ENCODE measurements around the gene APOC3.

APOC3 gene

DNA sequence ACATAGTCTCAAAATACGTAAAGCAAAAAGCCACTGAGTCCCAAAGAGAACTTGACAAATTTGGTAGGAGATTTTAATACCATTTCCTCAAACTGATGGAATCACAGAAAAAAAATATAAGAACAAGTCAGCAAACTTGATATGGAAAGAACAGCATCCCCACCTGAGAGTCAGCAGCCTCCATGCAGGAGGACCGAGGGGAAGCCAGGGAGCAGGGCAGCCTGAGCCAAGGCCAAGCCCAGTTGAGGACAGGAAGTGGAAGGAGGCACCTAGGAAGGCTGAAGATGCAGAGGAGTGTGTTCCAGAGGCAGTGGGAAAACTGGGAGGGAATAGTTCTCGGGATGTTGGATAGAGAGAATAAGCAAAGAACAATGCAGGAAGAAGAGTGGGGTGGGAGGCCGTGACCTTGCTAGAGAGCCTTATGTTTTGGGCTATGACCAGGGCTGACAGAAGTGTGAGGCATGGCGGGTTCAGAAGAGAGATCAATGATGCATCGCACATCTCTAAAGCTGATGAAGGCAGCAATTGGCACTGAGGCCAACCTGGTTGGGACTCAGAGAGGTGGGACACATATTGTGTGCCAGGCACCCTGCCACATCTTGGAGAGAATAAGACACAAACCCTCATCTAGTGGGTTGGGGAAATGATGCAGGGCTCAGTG, 22.0 kb upstream of the APOC3 start:
- no peak for DNase-seq

DNA sequence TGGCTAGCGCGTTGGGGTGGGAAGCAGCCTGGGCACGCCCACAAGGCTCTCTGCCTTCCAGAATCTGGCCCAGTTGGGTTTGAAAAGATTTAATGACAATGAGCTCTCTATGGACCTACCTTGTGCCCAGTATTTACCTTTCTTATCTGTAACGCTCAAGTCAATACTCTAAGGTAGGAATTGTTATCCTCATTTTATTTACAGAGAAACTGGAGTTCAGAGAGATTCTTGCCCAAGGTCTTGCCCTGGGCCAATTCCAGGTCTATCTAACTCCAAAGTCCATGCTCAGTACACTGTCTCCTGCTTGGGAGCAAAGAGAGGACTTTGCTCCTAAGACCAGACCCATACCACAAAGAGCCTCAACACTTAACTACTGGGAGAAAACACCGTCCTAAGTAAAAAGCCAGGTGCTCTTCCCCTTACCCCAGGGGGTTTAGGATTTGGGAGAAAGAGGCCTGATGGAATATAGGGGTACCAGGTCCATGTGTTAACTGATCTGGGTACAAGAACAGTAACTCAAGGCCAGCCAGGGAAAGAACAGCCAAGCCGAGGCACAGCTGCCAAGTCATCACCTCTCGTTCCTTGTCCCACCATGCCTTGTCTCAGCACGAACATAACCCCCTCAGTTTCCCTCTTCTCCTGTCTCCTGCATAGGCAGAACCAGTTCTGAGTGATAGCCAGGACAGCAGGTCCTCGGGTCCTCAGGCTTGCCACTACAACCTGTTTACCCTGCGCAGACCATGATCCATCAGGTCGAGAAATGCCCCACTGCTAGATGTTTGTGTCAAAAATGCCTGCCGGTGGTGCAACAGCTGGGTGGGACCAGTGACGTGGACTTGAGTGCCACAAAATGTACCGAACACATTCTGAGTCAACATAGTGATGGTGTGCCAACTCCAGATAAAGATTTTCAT, 21.2 kb upstream of the APOC3 start:
- no peak for DNase-seq

DNA sequence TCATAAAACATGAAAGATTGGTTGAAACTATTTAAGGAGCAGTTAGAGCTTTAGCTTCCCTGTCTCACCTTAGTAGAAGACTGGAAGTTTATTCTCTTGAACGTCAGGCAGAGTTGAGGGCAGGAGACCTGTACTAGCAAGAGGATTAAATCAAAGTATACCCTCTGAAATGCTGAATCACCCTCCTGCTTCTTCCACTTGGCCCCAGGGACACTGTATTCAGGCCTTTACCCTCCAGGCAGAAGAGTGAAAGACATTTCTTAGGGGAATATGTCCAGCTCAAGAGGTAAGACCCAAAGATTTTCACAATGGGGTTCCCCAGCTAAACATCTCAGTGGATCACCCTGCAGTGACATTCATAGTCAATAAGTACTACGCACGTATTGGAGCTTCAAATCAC, 18.5 kb upstream of the APOC3 start:
- no peak for DNase-seq

DNA sequence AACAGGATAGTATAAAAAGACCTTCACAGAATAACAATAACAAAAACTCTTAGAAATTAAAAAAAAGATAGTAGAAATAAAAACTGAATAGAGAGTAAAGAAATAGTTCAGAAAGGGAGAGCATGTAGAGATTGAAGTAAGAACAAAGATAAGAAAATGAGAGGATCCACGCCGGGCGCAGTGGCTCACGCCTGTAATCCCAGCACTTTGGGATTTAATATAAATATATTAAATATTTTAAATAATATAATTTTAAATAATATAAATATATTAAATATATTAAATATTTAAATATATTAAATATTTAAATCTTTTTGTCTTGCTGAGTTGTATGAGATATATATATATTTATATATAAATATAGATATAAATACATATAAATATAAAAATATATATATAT, 17.6 kb upstream of the APOC3 start:
- DNase-seq: no peak

DNA sequence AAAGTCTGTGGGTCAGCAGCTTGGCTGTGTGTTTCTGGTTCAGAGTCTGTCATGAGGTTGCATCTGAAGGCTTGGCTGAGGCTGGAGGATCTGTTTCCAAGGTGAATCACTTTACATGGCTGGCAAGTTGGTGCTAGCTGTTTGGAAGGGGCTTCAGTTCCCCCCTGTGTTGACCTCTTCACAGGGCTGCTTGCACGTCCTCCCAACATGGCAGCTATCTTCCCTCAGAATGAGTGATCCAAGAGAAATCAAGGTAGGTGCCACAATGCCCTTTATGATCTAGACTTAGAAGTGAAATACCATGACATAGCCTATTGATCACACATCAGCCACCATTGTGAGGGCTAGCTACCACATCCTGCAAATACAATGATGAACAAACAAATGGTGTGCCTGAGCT, 16.5 kb upstream of the APOC3 start:
- no peak for DNase-seq

DNA sequence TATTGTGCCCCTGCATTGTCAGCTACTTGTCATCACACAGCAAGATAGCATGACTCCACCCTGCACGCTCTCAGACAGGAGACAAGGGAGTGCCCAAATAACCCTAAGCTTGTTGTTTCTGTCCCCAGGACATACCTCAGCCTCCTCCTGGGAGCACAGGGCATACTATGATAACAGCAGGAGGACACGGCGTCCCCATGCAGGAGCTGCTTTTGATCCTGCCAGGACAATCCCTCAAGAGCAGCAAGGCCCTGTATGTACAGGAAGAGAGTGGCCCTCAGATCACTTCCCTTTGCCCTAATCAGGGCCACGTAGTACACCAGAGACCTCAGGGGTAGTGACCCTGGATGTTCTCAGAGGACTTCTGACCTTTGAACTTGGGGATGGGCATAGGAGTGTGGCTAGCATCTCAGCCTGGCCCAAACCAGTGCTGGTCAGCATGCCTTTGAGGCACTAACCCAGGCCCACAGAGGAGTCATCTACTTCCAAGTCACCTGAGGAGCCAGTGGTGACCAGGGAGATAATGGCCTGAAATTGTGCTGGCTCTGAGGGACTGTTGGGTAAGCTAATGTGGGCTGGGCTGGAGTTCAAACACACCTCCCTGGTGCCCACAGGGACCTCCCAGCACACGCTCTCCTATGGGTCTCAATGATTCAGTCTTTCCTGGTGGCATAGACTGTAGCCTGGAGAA, 15.8 kb upstream of the APOC3 start:
- DNase-seq: no peak

DNA sequence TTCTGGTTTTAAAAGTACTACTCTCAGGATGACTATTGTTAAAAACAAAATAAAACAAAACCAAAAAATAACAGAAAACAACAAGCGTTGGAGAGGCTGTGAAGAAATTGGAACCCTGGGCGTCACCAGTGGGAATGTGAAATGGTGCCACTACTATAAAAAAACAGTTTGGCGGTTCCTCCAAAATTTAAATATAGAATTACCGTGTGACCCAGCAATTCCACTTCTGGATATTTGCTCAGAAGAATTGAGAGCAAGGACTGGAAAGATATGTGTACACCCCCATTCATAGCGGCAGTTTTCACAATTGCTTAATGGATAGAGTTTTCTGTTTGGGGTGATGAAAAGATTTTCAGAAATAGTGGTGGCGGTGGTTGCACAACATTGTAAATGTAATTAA, 15.2 kb upstream of the APOC3 start:
- no peak for DNase-seq

DNA sequence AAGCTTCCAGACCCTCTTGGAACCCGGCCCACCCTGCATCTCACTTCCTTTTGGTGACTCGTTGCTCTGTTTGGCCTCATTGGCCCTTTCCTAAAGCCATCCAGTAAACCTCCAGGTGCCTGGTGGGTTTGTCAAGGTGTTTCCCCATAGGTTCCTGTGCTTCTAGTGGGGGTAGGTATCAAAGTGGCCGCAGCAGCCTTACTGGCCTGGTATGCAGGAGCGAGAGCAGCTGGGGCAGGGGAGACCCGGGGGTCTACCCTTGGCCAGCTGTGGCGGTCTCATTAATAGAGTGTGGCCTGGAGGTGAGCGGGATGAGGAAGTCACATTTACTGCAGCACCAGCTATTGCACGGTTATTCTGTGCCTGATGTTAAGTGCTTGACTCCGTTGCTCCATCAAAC, 10.7 kb upstream of the APOC3 start:
- DNase-seq: no peak

DNA sequence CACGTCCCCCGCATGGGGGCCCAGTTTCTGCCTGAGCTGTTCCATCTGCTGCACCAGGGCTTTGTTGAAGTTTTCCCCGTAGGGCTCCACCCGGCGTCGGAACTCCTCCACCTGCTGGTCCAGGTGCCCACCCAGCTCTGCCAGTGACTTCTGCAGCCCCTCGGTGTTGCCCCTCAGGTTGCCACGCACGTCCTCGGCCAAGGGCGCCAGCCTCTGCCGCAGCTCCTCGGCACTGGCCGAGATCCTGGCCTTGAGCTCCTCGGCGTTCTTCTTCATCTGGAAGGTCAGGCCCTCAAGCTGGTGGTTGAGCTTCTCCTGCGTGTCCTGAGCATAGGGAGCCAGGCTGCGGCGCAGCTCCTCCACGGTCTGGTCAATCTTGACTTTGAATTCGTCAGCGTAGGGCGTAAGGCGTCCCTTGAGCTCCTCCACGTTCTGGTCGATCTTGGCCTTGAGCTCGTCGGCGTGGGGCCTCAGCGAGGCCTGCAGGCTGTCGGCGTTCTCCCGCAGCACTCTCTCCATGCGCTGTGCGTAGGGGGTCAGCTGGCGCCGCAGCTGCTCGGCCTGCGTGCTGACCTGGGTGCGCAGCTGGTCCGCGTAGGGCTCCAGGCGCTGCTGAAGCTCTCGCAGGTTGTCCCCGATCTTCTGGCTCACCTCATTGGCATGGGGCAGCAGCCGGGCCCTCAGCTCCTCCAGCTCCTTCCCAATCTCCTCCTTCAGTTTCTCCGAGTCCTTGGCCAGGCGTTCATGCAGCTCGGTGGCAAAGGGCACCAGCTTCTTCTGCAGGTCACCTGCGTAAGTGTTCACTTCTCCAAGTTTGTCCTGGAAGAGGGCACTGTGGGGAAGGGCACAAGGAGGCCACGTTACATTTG, 8.4 kb upstream of the APOC3 start:
- DNase-seq: no peak

DNA sequence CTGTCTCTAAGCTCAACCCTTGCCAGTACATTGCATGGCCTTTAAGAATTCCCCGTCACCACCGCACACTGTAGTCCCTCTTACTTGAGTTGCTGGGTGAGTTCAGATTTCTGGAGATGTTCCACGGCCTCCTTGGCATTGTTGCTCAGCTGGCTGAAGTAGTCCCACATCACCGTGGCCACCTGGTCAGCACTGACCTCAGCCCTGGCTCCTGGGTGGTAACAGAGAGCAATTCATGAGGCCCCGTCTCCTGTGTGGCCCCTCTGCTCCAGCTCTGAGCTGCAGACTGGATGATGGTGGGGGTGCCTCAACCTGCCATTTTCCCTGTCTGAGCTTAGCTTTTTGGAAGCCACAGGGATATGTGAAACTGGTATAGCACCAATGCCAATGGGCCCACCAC, 7.1 kb upstream of the APOC3 start:
- no peak for DNase-seq

DNA sequence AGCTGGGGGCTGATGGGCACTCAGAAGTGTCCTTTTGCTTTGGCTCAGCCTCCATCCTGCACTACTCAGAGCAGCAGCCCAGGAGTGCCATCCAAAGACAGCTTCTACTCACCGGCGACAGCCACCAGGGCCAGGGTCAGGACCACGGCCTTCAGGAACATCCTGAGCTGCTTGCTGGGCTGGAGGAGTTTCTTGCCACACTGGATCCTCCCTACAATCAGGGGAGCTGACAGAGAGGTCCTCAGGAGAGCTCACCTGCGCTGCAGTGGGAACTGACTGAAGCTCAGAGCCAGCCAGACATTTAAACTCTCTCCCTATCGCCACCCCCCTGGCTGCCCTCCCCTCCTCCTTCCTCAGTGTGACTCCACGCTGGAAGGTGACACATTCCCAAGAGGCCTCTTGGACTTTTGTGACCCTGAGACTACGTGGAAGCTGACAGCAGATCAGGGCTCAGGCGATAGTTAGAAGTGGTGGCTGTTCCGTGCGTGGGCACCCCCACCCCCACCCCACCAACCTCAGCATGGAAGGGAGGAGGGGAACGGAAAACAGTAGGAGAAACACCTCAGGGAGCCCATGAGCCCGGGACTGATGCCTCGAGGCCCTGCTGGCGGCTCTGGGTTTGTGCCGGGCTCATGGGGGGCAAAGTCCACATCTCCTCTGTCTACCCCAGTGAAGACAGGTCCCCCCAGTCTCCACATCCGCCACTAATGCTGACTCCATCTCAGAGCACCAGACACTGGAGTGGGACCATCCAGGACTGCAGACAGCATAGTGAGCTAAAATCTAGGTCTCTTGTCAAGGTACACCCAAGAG, 6.5 kb upstream of the APOC3 start, which contains the start of gene APOA4:
Gene APOA4 (minus strand): TSS at position 274 of the 813 bp plus-strand sequence. CDS start 113 bp downstream, at position 161.
- DNase-seq: no peak

DNA sequence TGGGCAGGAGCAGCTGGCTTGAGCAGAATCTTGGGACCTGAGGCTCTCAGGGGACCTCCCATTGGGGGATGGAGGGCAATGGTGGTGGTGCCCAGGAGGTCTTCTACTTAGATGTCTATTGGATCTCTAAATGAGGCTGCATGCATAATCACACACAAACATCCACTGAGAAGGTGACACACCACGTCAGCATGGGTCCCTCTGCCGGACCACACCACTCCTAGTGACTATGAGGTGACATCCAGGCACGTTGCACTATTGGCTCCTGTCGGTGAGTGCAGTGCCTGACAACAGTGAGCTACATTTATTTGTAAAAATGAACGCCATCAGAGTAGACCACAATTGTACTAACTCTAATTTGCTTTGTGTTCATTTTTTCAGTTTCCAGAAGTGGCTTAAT, 4.3 kb upstream of the APOC3 start:
- DNase-seq: no peak

DNA sequence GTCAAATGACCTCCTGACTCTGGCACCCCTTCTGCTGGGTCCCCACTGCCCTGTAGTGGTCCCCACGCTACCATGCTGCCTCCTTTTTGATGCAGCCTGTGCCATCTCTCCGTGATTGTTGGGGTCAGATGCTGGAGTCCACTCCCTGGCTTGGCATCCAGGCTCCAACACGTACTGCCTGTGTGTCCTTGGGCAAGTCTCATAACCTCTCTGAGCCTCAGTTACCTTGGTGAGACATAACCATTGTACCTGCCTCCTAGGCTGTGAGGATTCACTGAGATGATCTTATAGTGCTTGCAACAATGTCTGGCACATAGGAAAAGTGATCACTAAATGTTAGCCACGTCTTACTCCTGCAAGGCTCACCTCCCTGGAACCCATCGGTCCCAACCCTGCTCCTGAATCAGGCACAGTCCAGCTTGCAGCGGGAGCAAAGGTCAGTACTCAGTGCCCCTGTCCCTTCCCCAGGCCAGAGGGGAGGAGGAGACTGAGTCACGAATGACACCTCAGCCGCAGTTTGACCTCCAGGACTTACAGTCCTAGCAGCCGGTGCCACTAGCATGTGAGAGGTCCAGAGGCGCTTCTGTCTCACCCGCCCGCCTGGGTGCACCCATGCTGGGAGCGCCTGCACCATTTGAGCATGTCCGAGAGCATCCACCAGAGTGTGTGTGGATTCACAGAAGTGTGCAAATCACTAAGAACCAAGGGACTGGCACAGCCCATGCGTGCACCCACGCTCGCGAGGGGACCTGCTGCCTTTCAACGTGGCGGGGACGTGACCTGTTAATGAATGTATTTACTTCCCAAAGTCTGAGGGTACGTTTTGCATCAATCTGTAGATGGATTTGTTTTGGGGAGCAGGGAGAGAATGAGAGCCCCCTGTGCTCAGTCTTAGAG, 3.6 kb upstream of the APOC3 start:
- no peak for DNase-seq

DNA sequence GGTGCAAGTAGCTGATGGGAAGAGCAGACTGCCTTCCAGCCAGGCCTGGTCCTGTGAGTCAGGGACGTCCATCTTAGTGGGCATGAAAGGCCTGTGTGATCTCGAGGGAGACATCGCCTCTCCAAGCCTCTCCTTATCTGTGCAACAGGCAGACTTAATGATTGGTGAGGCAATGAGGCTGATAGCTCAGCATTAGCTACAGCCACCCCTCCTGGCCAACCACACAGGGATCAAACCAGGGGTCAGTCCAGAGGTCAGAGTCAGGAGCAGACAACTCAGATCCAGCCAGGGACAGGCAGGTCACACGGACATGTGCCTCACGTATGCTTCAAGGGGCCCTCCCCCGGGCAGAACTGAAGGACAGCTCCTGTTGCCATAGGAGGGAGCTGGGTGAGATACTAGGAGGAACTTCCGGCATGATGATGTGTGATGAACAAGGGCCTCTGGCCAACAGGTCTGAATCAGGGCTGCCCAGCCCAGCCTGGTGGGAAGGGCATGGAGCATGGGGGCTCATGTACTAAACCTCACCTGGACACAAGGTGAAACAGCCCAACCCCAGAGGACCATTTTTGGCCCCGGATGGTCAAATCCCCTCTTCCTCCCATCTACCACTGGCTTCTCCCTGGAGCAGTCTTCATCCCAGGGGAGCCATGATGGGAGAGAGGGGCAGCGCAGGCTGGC, 2.8 kb upstream of the APOC3 start:
- no peak for DNase-seq

DNA sequence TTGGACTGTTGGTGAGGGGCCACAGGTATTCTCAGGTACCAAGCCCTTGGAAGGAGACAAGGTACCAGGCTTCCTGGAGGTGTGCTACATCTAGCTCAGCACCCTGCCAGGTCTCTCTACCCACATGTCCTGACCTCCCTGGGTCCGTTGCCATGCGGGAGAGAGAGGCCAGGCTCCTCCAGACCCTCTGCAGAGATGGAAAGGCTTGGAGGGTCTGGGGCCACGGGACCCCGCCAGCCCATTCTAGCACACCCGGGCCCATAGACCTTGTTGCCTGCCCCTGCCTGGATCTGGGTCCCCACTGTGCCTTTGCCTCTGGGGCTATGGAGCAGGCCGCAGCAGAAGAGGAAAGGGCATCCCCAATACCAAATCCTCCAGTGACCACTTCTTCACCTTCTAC, 2.2 kb upstream of the APOC3 start:
- DNase-seq: no peak

DNA sequence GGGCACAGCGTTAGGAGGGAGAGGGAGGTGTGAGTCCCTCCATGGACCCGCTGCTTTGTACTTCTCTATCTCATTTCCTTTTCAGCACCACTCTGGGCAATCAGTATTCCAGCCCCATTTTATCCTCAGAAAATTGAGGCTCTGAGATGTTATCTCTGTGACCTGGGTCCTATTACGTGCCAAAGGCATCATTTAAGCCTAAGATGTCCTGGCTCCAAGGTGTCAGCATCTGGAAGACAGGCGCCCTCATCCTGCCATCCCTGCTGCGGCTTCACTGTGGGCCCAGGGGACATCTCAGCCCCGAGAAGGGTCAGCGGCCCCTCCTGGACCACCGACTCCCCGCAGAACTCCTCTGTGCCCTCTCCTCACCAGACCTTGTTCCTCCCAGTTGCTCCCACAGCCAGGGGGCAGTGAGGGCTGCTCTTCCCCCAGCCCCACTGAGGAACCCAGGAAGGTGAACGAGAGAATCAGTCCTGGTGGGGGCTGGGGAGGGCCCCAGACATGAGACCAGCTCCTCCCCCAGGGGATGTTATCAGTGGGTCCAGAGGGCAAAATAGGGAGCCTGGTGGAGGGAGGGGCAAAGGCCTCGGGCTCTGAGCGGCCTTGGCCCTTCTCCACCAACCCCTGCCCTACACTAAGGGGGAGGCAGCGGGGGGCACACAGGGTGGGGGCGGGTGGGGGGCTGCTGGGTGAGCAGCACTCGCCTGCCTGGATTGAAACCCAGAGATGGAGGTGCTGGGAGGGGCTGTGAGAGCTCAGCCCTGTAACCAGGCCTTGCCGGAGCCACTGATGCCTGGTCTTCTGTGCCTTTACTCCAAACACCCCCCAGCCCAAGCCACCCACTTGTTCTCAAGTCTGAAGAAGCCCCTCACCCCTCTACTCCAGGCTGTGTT, 829 bp upstream of the APOC3 start:
- DNase-seq: no peak

DNA sequence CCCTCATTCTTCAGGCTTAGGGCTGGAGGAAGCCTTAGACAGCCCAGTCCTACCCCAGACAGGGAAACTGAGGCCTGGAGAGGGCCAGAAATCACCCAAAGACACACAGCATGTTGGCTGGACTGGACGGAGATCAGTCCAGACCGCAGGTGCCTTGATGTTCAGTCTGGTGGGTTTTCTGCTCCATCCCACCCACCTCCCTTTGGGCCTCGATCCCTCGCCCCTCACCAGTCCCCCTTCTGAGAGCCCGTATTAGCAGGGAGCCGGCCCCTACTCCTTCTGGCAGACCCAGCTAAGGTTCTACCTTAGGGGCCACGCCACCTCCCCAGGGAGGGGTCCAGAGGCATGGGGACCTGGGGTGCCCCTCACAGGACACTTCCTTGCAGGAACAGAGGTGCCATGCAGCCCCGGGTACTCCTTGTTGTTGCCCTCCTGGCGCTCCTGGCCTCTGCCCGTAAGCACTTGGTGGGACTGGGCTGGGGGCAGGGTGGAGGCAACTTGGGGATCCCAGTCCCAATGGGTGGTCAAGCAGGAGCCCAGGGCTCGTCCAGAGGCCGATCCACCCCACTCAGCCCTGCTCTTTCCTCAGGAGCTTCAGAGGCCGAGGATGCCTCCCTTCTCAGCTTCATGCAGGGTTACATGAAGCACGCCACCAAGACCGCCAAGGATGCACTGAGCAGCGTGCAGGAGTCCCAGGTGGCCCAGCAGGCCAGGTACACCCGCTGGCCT, 641 bp downstream of the APOC3 start:
- no peak for DNase-seq

DNA sequence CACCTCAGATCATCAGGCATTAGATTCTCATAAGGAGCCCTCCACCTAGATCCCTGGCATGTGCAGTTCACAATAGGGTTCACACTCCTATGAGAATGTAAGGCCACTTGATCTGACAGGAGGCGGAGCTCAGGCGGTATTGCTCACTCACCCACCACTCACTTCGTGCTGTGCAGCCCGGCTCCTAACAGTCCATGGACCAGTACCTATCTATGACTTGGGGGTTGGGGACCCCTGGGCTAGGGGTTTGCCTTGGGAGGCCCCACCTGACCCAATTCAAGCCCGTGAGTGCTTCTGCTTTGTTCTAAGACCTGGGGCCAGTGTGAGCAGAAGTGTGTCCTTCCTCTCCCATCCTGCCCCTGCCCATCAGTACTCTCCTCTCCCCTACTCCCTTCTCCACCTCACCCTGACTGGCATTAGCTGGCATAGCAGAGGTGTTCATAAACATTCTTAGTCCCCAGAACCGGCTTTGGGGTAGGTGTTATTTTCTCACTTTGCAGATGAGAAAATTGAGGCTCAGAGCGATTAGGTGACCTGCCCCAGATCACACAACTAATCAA, 2.2 kb downstream of the APOC3 start:
- no peak for DNase-seq

Measured in stimulated activated CD4-positive, alpha-beta T cell treated with anti-CD3 and anti-CD28 coated beads, Interleukin-15, amount 100 ng/mL, for 24 hours (primary cell).